ENCODE data around the gene PSD2. TPM values are rescaled to one million over a fixed set of nuclear protein-coding genes. Genes with fewer than 3 reads are reported as not detected.

The PSD2 gene
- total RNA-seq, 2 experiments from 2014 or later, result not detected

- no peaks in the 10 kb centered on the region for H3K4me1 Mint-ChIP-seq (ENCODE audit: low read depth)
- ChIA-PET CTCF (no interaction called here), POLR2A (no interaction called here)
- no peaks in the 10 kb centered on the region for H3K36me3 Mint-ChIP-seq (ENCODE audit: low read depth)
- H3K4me3 Mint-ChIP-seq, result no peak overlapping the region
- H3K9me3 Mint-ChIP-seq (ENCODE audit: insufficient read depth), result peaks cover 3% of the 10 kb centered on the region
- DNase-seq (no peak), ATAC-seq (no peak)
- H3K27me3 Mint-ChIP-seq (ENCODE audit: low read depth), result peaks cover 4% of the 10 kb centered on the region
- H3K27ac Mint-ChIP-seq, result no peak overlapping the region
Observed at GRCh38 chr5:139820130-139820529, 24.5 kb downstream of the PSD2 start.

- H3K36me3 Mint-ChIP-seq (ENCODE audit: low read depth), result no peaks in the 10 kb centered on the region
- no peak overlapping the region for H3K27ac Mint-ChIP-seq
- no peak overlapping the region for H3K4me3 Mint-ChIP-seq
- CTCF ChIA-PET, result no interaction called here
- ATAC-seq (no peak), DNase-seq (no peak)
- H3K27me3 Mint-ChIP-seq (ENCODE audit: low read depth), result peaks cover 4% of the 10 kb centered on the region
- no peaks in the 10 kb centered on the region for H3K4me1 Mint-ChIP-seq (ENCODE audit: low read depth)
- H3K9me3 Mint-ChIP-seq (ENCODE audit: insufficient read depth), result peaks cover 3% of the 10 kb centered on the region
- POLR2A ChIA-PET, result no interaction called here
Observed at GRCh38 chr5:139820606-139821005, 25.0 kb downstream of the PSD2 start.

- ChIA-PET CTCF (no interaction called here), POLR2A (no interaction called here)
- peaks cover 3% of the 10 kb centered on the region for H3K9me3 Mint-ChIP-seq (ENCODE audit: insufficient read depth)
- ATAC-seq, result no peak
- no peak overlapping the region for H3K27ac Mint-ChIP-seq
- no peaks in the 10 kb centered on the region for H3K4me1 Mint-ChIP-seq (ENCODE audit: low read depth)
- peaks cover 4% of the 10 kb centered on the region for H3K27me3 Mint-ChIP-seq (ENCODE audit: low read depth)
- no peak overlapping the region for H3K4me3 Mint-ChIP-seq
- DNase-seq, result no peak
- no peaks in the 10 kb centered on the region for H3K36me3 Mint-ChIP-seq (ENCODE audit: low read depth)
Observed at GRCh38 chr5:139821806-139822552, 26.4 kb downstream of the PSD2 start.

- Mint-ChIP-seq H3K9me3 (ENCODE audit: insufficient read depth) (peaks cover 3% of the 10 kb centered on the region), H3K4me1 (ENCODE audit: low read depth) (no peaks in the 10 kb centered on the region), H3K27ac (no peak overlapping the region), H3K4me3 (no peak overlapping the region), H3K27me3 (ENCODE audit: low read depth) (peaks cover 4% of the 10 kb centered on the region), H3K36me3 (ENCODE audit: low read depth) (no peaks in the 10 kb centered on the region)
- no peak for DNase-seq
- ChIA-PET CTCF (no interaction called here), POLR2A (no interaction called here)
- ATAC-seq, result no peak
Observed at GRCh38 chr5:139822553-139823425, 27.2 kb downstream of the PSD2 start.

GRCh38 chr5:139823757-139824355 is 28.2 kb downstream of the PSD2 start:
- POLR2A ChIA-PET, result no interaction called here
- Mint-ChIP-seq H3K27me3 (ENCODE audit: low read depth) (peaks cover 4% of the 10 kb centered on the region), H3K36me3 (ENCODE audit: low read depth) (no peaks in the 10 kb centered on the region), H3K27ac (no peak overlapping the region), H3K4me1 (ENCODE audit: low read depth) (no peaks in the 10 kb centered on the region), H3K4me3 (no peak overlapping the region), H3K9me3 (ENCODE audit: insufficient read depth) (peaks cover 2% of the 10 kb centered on the region)
- DNase-seq, result no peak
- CTCF ChIA-PET, result interaction anchor here (1.4 kb wide), 1 partner anchor 48 kb away, joined by 6 read pairs; no protein-coding TSS in a partner anchor
- no peak for ATAC-seq

GRCh38 chr5:139825690-139826089 is 30.1 kb downstream of the PSD2 start:
- Mint-ChIP-seq H3K4me1 (ENCODE audit: low read depth) (no peaks in the 10 kb centered on the region), H3K27me3 (ENCODE audit: low read depth) (peaks cover 2% of the 10 kb centered on the region), H3K4me3 (no peak overlapping the region), H3K27ac (no peak overlapping the region), H3K36me3 (ENCODE audit: low read depth) (no peaks in the 10 kb centered on the region), H3K9me3 (ENCODE audit: insufficient read depth) (no peaks in the 10 kb centered on the region)
- ChIA-PET POLR2A (no interaction called here), CTCF (interaction anchor here (1.4 kb wide), 1 partner anchor 38 kb away, joined by 3 read pairs; no protein-coding TSS in a partner anchor)
- no peak for DNase-seq
- no peak for ATAC-seq

- H3K27me3 Mint-ChIP-seq (ENCODE audit: low read depth), result peaks cover 20% of the 10 kb centered on the region
- POLR2A ChIA-PET, result no interaction called here
- H3K4me3 Mint-ChIP-seq, result no peak overlapping the region
- CTCF ChIA-PET, result no interaction called here
- no peaks in the 10 kb centered on the region for H3K36me3 Mint-ChIP-seq (ENCODE audit: low read depth)
- DNase-seq, result no peak
- no peaks in the 10 kb centered on the region for H3K4me1 Mint-ChIP-seq (ENCODE audit: low read depth)
- no peaks in the 10 kb centered on the region for H3K9me3 Mint-ChIP-seq (ENCODE audit: insufficient read depth)
- H3K27ac Mint-ChIP-seq, result no peak overlapping the region
- no peak for ATAC-seq
Observed at GRCh38 chr5:139828207-139828895, 32.7 kb downstream of the PSD2 start.

GRCh38 chr5:139829471-139829870 is 33.9 kb downstream of the PSD2 start:
- no peaks in the 10 kb centered on the region for H3K36me3 Mint-ChIP-seq (ENCODE audit: low read depth)
- H3K4me1 Mint-ChIP-seq (ENCODE audit: low read depth), result no peaks in the 10 kb centered on the region
- DNase-seq (no peak), ATAC-seq (no peak)
- peaks cover 25% of the 10 kb centered on the region for H3K27me3 Mint-ChIP-seq (ENCODE audit: low read depth)
- CTCF ChIA-PET, result no interaction called here
- H3K27ac Mint-ChIP-seq, result no peak overlapping the region
- POLR2A ChIA-PET, result no interaction called here
- no peak overlapping the region for H3K4me3 Mint-ChIP-seq
- no peaks in the 10 kb centered on the region for H3K9me3 Mint-ChIP-seq (ENCODE audit: insufficient read depth)

- ATAC-seq (no peak), DNase-seq (no peak)
- ChIA-PET CTCF (no interaction called here), POLR2A (no interaction called here)
- Mint-ChIP-seq H3K27ac (no peak overlapping the region), H3K27me3 (ENCODE audit: low read depth) (peaks cover 30% of the 10 kb centered on the region), H3K9me3 (ENCODE audit: insufficient read depth) (no peaks in the 10 kb centered on the region), H3K4me1 (ENCODE audit: low read depth) (no peaks in the 10 kb centered on the region), H3K4me3 (no peak overlapping the region), H3K36me3 (ENCODE audit: low read depth) (no peaks in the 10 kb centered on the region)
Observed at GRCh38 chr5:139831624-139832023, 36.0 kb downstream of the PSD2 start.

GRCh38 chr5:139833525-139833924 is 37.9 kb downstream of the PSD2 start:
- Mint-ChIP-seq H3K36me3 (ENCODE audit: low read depth) (no peaks in the 10 kb centered on the region), H3K4me3 (no peak overlapping the region)
- CTCF ChIA-PET, result interaction anchor here (1.2 to 1.3 kb wide), 2 partner anchors 46 to 135 kb away, joined by 3 read pairs; no protein-coding TSS in a partner anchor

GRCh38 chr5:139835656-139836055 is 40.0 kb downstream of the PSD2 start:
- no peak overlapping the region for H3K27ac Mint-ChIP-seq
- no peak for ATAC-seq
- no peaks in the 10 kb centered on the region for H3K9me3 Mint-ChIP-seq (ENCODE audit: insufficient read depth)
- ChIA-PET POLR2A (no interaction called here), CTCF (no interaction called here)
- H3K27me3 Mint-ChIP-seq (ENCODE audit: low read depth), result peaks cover 28% of the 10 kb centered on the region
- no peak for DNase-seq
- no peaks in the 10 kb centered on the region for H3K4me1 Mint-ChIP-seq (ENCODE audit: low read depth)
- H3K4me3 Mint-ChIP-seq, result no peak overlapping the region
- no peaks in the 10 kb centered on the region for H3K36me3 Mint-ChIP-seq (ENCODE audit: low read depth)

More at GRCh38 chr5:139833525-139833924, 37.9 kb downstream of the PSD2 start:
- no peaks in the 10 kb centered on the region for H3K9me3 Mint-ChIP-seq (ENCODE audit: insufficient read depth)
- no peak for ATAC-seq
- H3K27me3 Mint-ChIP-seq (ENCODE audit: low read depth), result peaks cover 30% of the 10 kb centered on the region
- no peaks in the 10 kb centered on the region for H3K4me1 Mint-ChIP-seq (ENCODE audit: low read depth)
- H3K27ac Mint-ChIP-seq, result no peak overlapping the region
- no peak for DNase-seq
- POLR2A ChIA-PET, result no interaction called here

Data from activated CD8-positive, alpha-beta T cell treated with anti-CD3 and anti-CD28 coated beads, Interleukin-2, amount 10 ng/mL, durations not matched to agents 7 days and 5 days (primary cell).